Endothelial cell of umbilical vein (primary cell): ENCODE measurements around the gene CORO1A. TPM values are rescaled to one million over a fixed set of nuclear protein-coding genes. Genes with fewer than 3 reads are reported as not detected.

Source experiments
- BruUV-seq: library from RNA; stranded (reverse); fragments of 400-500 nt; replicated peaks from 2 replicates; lab custom pipeline; 2021; lab: Mats Ljungman, UMichigan
- CTCF ChIA-PET: fragments of 300-600, 350-600 bp; sonication (Branson Sonifier 250); formaldehyde crosslinking; loops from one replicate; lab custom pipeline; 2021; ENCODE audit warnings: antibody characterized with exemption, inconsistent platforms; lab: Charles Lee
- POLR2A ChIA-PET: fragments of 300-600, 350-600 bp; sonication (Branson Sonifier 250); formaldehyde crosslinking; loops from one replicate; lab custom pipeline; 2021; ENCODE audit warnings: antibody characterized with exemption, inconsistent platforms; lab: Charles Lee
- DNase-seq: peaks from one replicate; pipeline ENCODE4 v3.0.0-alpha.2; 2011; ENCODE audit warnings: low read depth, low spot score
- FAIRE-seq: peaks from 2 replicates; lab custom pipeline; 2011; peaks lifted over from hg19 to GRCh38; lab: Jason Lieb, UNC
- H2AFZ ChIP-seq: 2 replicates; pipeline ENCODE4 v1.6.0; 2012; ENCODE audit warnings: low read depth, low read length, control low read depth, inconsistent platforms
- H3K27ac ChIP-seq: 2 replicates; pipeline ENCODE4 v1.5.1; 2011; ENCODE audit warnings: low read depth, mild to moderate bottlenecking, control low read depth, low read length, moderate library complexity; ENCODE audit not compliant: insufficient read depth
- H3K27me3 ChIP-seq, 2 experiments: 2 replicates each; pipeline versions ENCODE4 v1.6.0 to v1.6.1; 2011; ENCODE audit warnings: low read length in 2 of 2, mixed read lengths in 1 of 2; ENCODE audit not compliant: control insufficient read depth in 2 of 2, insufficient read depth in 2 of 2
- H3K36me3 ChIP-seq, 2 experiments: 2 replicates in 1 of 2; 3 replicates in 1 of 2; pipeline ENCODE4 v1.5.1; 2011; ENCODE audit warnings: low read length in 2 of 2, mild to moderate bottlenecking in 1 of 2, moderate library complexity in 1 of 2; ENCODE audit not compliant: control insufficient read depth in 2 of 2, insufficient read depth in 2 of 2; ENCODE audit errors: extremely low read depth in 1 of 2
- H3K4me1 ChIP-seq: 3 replicates; pipeline ENCODE4 v1.5.1; 2011; ENCODE audit warnings: mild to moderate bottlenecking, low read length; ENCODE audit not compliant: control insufficient read depth, insufficient read depth; ENCODE audit errors: extremely low read depth
- H3K4me2 ChIP-seq: 2 replicates; pipeline ENCODE4 v1.6.1; 2011; ENCODE audit warnings: low read length, control low read depth, mixed read lengths; ENCODE audit not compliant: insufficient read depth
- H3K4me3 ChIP-seq, 3 experiments: fragments of 200-600 bp in 1 of 3; sonication (generic), shearing (Covaris generic) in 1 of 3; replicated peaks in 1 of 3; 2 replicates each; pipeline ENCODE4 v1.5.1; 2011 to 2016; ENCODE audit warnings: control low read depth in 3 of 3, low read length in 3 of 3, mild to moderate bottlenecking in 2 of 3, inconsistent platforms in 1 of 3, low read depth in 1 of 3, moderate library complexity in 1 of 3; ENCODE audit not compliant: insufficient read depth in 1 of 3
- H3K79me2 ChIP-seq: 2 replicates; pipeline ENCODE4 v1.6.0; 2012; ENCODE audit warnings: low read length, inconsistent platforms; ENCODE audit not compliant: control insufficient read depth, insufficient read depth
- H3K9ac ChIP-seq: replicated peaks from 2 replicates; pipeline ENCODE3; 2011; ENCODE audit warnings: low read length, control low read depth; ENCODE audit not compliant: insufficient read depth; ENCODE audit errors: extremely low read depth
- H3K9me1 ChIP-seq: replicated peaks from 3 replicates; pipeline ENCODE4 v1.6.0; 2011; ENCODE audit warnings: mild to moderate bottlenecking, low read length; ENCODE audit not compliant: control insufficient read depth, insufficient read depth; ENCODE audit errors: extremely low read depth
- H3K9me3 ChIP-seq: replicated peaks from 2 replicates; pipeline ENCODE4 v1.5.1; 2012; ENCODE audit warnings: low read length, inconsistent platforms; ENCODE audit not compliant: control insufficient read depth, insufficient read depth
- H4K20me1 ChIP-seq: replicated peaks from 2 replicates; pipeline ENCODE3; 2011; ENCODE audit warnings: mild to moderate bottlenecking, low read length; ENCODE audit not compliant: control insufficient read depth, insufficient read depth; ENCODE audit errors: extremely low read depth
- EZH2 ChIP-seq: IDR thresholded peaks from 2 replicates; pipeline ENCODE4 v1.6.1; 2012; ENCODE audit warnings: borderline replicate concordance, low read depth, mild to moderate bottlenecking, moderate library complexity, low read length, inconsistent platforms; ENCODE audit not compliant: severe bottlenecking
- FOS ChIP-seq: IDR thresholded peaks from 2 replicates; pipeline ENCODE4 v1.6.1; 2011; ENCODE audit warnings: mild to moderate bottlenecking, low read length, moderate library complexity, borderline replicate concordance; ENCODE audit not compliant: insufficient read depth
- POLR2A ChIP-seq: IDR thresholded peaks from 2 replicates; pipeline ENCODE4 v1.6.1; 2012; ENCODE audit warnings: low read depth, mild to moderate bottlenecking, control low read depth, low read length
- POLR2AphosphoS5 ChIP-seq: IDR thresholded peaks from 2 replicates; pipeline ENCODE4 v1.6.1; 2012; ENCODE audit warnings: low read depth, mild to moderate bottlenecking, control low read depth, low read length, moderate library complexity; ENCODE audit not compliant: insufficient read depth
- dilution Hi-C: fragments of 300-500 bp; cut with MboI; formaldehyde crosslinking; loops from one replicate; pipeline ENCODE4 v1.15.0; 2019; ENCODE audit warnings: low sequenced_read_pairs; ENCODE audit not compliant: extremely low pct_ligation_motif_present
- intact Hi-C: fragments of 100-400 bp; cut with micrococcal nuclease; formaldehyde crosslinking; loops from one replicate; pipeline ENCODE4 v1.10.0; 2022
- polyA plus RNA-seq, 4 experiments: library from polyadenylated mRNA; depleted of rRNA in 3 of 4; stranded (reverse) in 3 of 4; unstranded in 1 of 4; fragments of >200 nt; gene quantifications; 2 replicates each; pipeline versions ENCODE4 v1.2.1 to v1.2.3, GENCODE V29; 2011 to 2012; ENCODE audit warnings: missing spikeins in 1 of 4
- total RNA-seq: library from RNA; stranded (reverse); gene quantifications from 2 replicates; pipeline ENCODE4 v1.2.3, GENCODE V29; 2021
- TF ChIP-seq, protein P1 (sequence below): IDR thresholded peaks from 2 replicates; pipeline ENCODE4 v1.6.1; 2011; ENCODE audit not compliant: insufficient read depth, insufficient read length
- TF ChIP-seq, protein P2 (sequence below), 2 donors: IDR thresholded peaks; 1 replicate in 1 of 2; 2 replicates in 1 of 2; pipeline ENCODE4 v1.5.1; 2011; ENCODE audit warnings: low read length in 2 of 2, mild to moderate bottlenecking in 2 of 2, moderate library complexity in 2 of 2, control low read depth in 1 of 2, inconsistent platforms in 1 of 2, low read depth in 1 of 2; ENCODE audit not compliant: insufficient read depth in 1 of 2; ENCODE audit errors: extremely low read depth in 1 of 2

CORO1A gene
- total and polyA plus RNA-seq, 2 donors (not counting 3 experiments of a cell fraction or from before 2014, with no cell fraction given) = 6.1 to 6.4 TPM

DNA sequence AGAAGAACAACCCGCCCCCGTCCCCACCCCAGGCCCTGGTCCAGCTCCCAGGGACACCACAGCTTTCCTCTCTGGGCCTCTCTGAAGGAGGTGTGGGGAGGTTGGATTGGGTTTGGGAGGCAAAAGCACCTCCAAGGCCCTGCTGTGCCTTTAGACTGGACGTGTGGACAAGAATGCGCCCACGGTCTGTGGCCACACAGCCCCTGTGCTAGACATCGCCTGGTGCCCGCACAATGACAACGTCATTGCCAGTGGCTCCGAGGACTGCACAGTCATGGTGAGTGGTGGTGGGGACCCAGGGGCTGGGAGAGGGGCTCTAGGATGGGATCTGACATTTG lies 3.0 kb downstream of the CORO1A start:
- FAIRE-seq = no peak
- no peak overlapping the region for H3K9ac ChIP-seq
- POLR2A ChIA-PET = no interaction called here
- CTCF ChIA-PET = no interaction called here
- no peak overlapping the region for H3K4me3 ChIP-seq
- H3K27ac ChIP-seq = no peak overlapping the region
- no peaks in the 10 kb centered on the region for H3K27me3 ChIP-seq
- no peaks in the 10 kb centered on the region for H3K36me3 ChIP-seq
- no TSS peak for BruUV-seq
- no peaks in the 10 kb centered on the region for H3K79me2 ChIP-seq
- no peaks in the 10 kb centered on the region for H3K9me3 ChIP-seq
- no peak for DNase-seq
- H3K4me1 ChIP-seq = peaks cover 5% of the 10 kb centered on the region
- intact Hi-C loops = no loop called here
- no peak overlapping the region for H3K4me2 ChIP-seq
- no peaks in the 10 kb centered on the region for H4K20me1 ChIP-seq
- H3K9me1 ChIP-seq = no peaks in the 10 kb centered on the region
- no peak overlapping the region for H2AFZ ChIP-seq
- TF ChIP-seq FOS (no peak), EZH2 (no peak)
- TF ChIP-seq, protein P1, sequence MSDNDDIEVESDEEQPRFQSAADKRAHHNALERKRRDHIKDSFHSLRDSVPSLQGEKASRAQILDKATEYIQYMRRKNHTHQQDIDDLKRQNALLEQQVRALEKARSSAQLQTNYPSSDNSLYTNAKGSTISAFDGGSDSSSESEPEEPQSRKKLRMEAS = no peak
- dilution Hi-C loops = no loop called here

DNA sequence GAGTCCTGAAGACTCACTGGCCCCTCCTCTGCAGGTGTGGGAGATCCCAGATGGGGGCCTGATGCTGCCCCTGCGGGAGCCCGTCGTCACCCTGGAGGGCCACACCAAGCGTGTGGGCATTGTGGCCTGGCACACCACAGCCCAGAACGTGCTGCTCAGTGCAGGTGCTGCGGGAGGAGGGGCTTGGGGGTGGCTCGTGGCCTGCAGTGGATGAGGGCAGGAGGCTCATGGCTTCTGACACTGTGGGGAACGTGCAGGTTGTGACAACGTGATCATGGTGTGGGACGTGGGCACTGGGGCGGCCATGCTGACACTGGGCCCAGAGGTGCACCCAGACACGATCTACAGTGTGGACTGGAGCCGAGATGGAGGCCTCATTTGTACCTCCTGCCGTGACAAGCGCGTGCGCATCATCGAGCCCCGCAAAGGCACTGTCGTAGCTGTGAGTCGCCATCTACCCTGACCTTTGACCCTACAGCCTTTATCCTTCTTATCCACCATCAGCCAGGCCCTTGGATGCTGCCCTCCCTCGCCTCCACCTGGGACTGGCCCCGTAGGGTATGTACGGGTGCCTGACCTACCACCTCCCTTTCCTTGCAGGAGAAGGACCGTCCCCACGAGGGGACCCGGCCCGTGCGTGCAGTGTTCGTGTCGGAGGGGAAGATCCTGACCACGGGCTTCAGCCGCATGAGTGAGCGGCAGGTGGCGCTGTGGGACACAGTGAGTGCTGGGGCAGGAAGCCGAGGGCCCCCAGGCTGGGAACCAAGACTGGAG lies 3.6 kb downstream of the CORO1A start:
- Histone ChIP-seq H3K4me3 (no peak overlapping the region), H3K9me3 (no peaks in the 10 kb centered on the region), H3K27me3 (no peaks in the 10 kb centered on the region), H3K9ac (no peak overlapping the region), H4K20me1 (no peaks in the 10 kb centered on the region), H3K27ac (no peak overlapping the region), H3K79me2 (no peaks in the 10 kb centered on the region), H3K4me2 (no peak overlapping the region), H2AFZ (no peak overlapping the region), H3K9me1 (no peaks in the 10 kb centered on the region), H3K4me1 (peaks cover 5% of the 10 kb centered on the region), H3K36me3 (no peaks in the 10 kb centered on the region)
- FAIRE-seq = peak; percentile 43
- TF ChIP-seq POLR2A (no peak), POLR2AphosphoS5 (peak; percentile 26)
- TF ChIP-seq, protein P2, sequence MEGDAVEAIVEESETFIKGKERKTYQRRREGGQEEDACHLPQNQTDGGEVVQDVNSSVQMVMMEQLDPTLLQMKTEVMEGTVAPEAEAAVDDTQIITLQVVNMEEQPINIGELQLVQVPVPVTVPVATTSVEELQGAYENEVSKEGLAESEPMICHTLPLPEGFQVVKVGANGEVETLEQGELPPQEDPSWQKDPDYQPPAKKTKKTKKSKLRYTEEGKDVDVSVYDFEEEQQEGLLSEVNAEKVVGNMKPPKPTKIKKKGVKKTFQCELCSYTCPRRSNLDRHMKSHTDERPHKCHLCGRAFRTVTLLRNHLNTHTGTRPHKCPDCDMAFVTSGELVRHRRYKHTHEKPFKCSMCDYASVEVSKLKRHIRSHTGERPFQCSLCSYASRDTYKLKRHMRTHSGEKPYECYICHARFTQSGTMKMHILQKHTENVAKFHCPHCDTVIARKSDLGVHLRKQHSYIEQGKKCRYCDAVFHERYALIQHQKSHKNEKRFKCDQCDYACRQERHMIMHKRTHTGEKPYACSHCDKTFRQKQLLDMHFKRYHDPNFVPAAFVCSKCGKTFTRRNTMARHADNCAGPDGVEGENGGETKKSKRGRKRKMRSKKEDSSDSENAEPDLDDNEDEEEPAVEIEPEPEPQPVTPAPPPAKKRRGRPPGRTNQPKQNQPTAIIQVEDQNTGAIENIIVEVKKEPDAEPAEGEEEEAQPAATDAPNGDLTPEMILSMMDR (IDR thresholded peaks at IDR 0.05; ENCODE audit: extremely low read depth in 1 of 2, insufficient read depth in 1 of 2, low read depth in 1 of 2, low read length in 2 of 2) = peak; percentile 74 to 89
- no TSS peak for BruUV-seq
- peak; percentile 52 for DNase-seq
- intact Hi-C loops (no loop called here), dilution Hi-C loops (no loop called here)
- CTCF ChIA-PET = no interaction called here
- POLR2A ChIA-PET = no interaction called here
